HEK293T (cell line): Measurements from ENCODE around the gene LSR.

Experiments
- ARNT ChIP-seq: fragments of 450-650 bp; IDR thresholded peaks from 2 replicates; pipeline ENCODE4 v1.6.1; 2017; ENCODE audit warnings: mild to moderate bottlenecking
- BHLHE40 ChIP-seq: fragments of 450-650 bp; IDR thresholded peaks from 2 replicates; pipeline ENCODE4 v1.6.1; 2016; ENCODE audit warnings: mild to moderate bottlenecking, moderate library complexity, borderline replicate concordance
- CTBP1 ChIP-seq: fragments of 450-650 bp; IDR thresholded peaks from 2 replicates; pipeline ENCODE4 v1.6.1; 2016; ENCODE audit warnings: borderline replicate concordance
- ELF4 ChIP-seq: fragments of 450-650 bp; IDR thresholded peaks from 2 replicates; pipeline ENCODE4 v1.6.1; 2017; ENCODE audit warnings: antibody characterized with exemption
- FOXK2 ChIP-seq: fragments of 450-650 bp; IDR thresholded peaks from 2 replicates; pipeline ENCODE4 v1.6.1; 2016; ENCODE audit warnings: mild to moderate bottlenecking
- FOXM1 ChIP-seq: fragments of 450-650 bp; IDR thresholded peaks from 2 replicates; pipeline ENCODE4 v1.6.1; 2017; ENCODE audit warnings: mild to moderate bottlenecking, borderline replicate concordance
- HDGF ChIP-seq: fragments of 450-650 bp; IDR thresholded peaks from 2 replicates; pipeline ENCODE4 v1.6.1; 2017; ENCODE audit warnings: antibody characterized with exemption, borderline replicate concordance
- L3MBTL2 ChIP-seq: fragments of 450-650 bp; conservative IDR thresholded peaks from 2 replicates; pipeline ENCODE4 v1.6.1; 2016; ENCODE audit warnings: mild to moderate bottlenecking
- LEF1 ChIP-seq: fragments of 450-650 bp; IDR thresholded peaks from 2 replicates; pipeline ENCODE4 v1.6.1; 2017; ENCODE audit warnings: mild to moderate bottlenecking, borderline replicate concordance
- PKNOX1 ChIP-seq: fragments of 450-650 bp; IDR thresholded peaks from 2 replicates; pipeline ENCODE4 v1.6.1; 2016
- SP1 ChIP-seq: fragments of 450-650 bp; IDR thresholded peaks from 2 replicates; pipeline ENCODE4 v1.6.1; 2017
- SUZ12 ChIP-seq: fragments of 450-650 bp; IDR thresholded peaks from 2 replicates; pipeline ENCODE4 v1.6.1; 2016; ENCODE audit warnings: mild to moderate bottlenecking
- TARDBP ChIP-seq: fragments of 450-650 bp; IDR thresholded peaks from 2 replicates; pipeline ENCODE4 v1.6.1; 2016
- ZNF384 ChIP-seq: fragments of 450-650 bp; IDR thresholded peaks from 2 replicates; pipeline ENCODE4 v1.6.1; 2016

- TF ChIP-seq PKNOX1 (no peak), SUZ12 (no peak), BHLHE40 (no peak), SP1 (no peak), ARNT (no peak), L3MBTL2 (no peak), FOXM1 (no peak), ELF4 (no peak), LEF1 (no peak), CTBP1 (no peak), ZNF384 (no peak), TARDBP (no peak), HDGF (no peak), FOXK2 (no peak)
These were observed 40.1 kb downstream of the LSR start for GRCh38 chr19:35288906-35289305.
